ENCODE data around the gene NPRL2.

- TF ChIP-seq POLR2A (IDR thresholded peaks at IDR 0.05; ENCODE audit: low read depth, low read length) (no peak), TAF1 (IDR thresholded peaks at IDR 0.05; ENCODE audit: borderline replicate concordance, low read depth, low read length) (no peak), POLR2AphosphoS5 (IDR thresholded peaks at IDR 0.05; ENCODE audit: low read depth, low read length) (no peak)
Measured at GRCh38 chr3:50336452-50337174, 14.0 kb downstream of the NPRL2 start.

Data from GM12892 (cell line).